B cell (primary cell): ENCODE results near the gene PTS. TPM values are rescaled to one million over a fixed set of nuclear protein-coding genes. Genes with fewer than 3 reads are reported as not detected.

Experiments used
- ATAC-seq: fragments of 200-7000 bp; cut with Tn5 transposase; one replicate; pipeline ENCODE4 v1.10.0; 2021; ENCODE audit warnings: low read depth, mild to moderate bottlenecking, moderate number of reproducible peaks, moderate library complexity
- CTCF ChIA-PET: fragments of 350-600 bp; sonication (Branson Sonifier 250); formaldehyde crosslinking; loops from one replicate; lab custom pipeline; 2021; ENCODE audit warnings: antibody characterized with exemption, inconsistent platforms; lab: Charles Lee
- POLR2A ChIA-PET: fragments of 350-600 bp; sonication (Branson Sonifier 250); formaldehyde crosslinking; loops from one replicate; lab custom pipeline; 2021; ENCODE audit warnings: antibody characterized with exemption; lab: Charles Lee
- DNase-seq: peaks from one replicate; pipeline ENCODE4 v3.0.0; 2013
- H2AFZ ChIP-seq: 2 replicates; pipeline ENCODE4 v1.6.1; 2012; ENCODE audit warnings: mild to moderate bottlenecking, low read depth, low read length; ENCODE audit not compliant: insufficient read depth, poor library complexity, severe bottlenecking
- H3K27ac ChIP-seq, 2 donors: 1 replicate in 1 of 2; 2 replicates in 1 of 2; pipeline ENCODE4 v1.5.1; 2012 to 2013; ENCODE audit warnings: low read length in 2 of 2, mild to moderate bottlenecking in 2 of 2, moderate library complexity in 1 of 2
- H3K27me3 ChIP-seq, 4 experiments: fragments of 200-600 bp in 1 of 4; sonication (generic) in 1 of 4; replicated peaks in 1 of 4; 1 replicate in 2 of 4; 2 replicates in 2 of 4; pipeline versions ENCODE4 v1.6.1 to v1.7.0; 2013 to 2016; ENCODE audit warnings: low read length in 3 of 4, mild to moderate bottlenecking in 2 of 4, mixed read lengths in 1 of 4, moderate library complexity in 1 of 4; ENCODE audit not compliant: insufficient read depth in 4 of 4, control insufficient read depth in 3 of 4; ENCODE audit errors: control extremely low read depth in 1 of 4
- H3K36me3 ChIP-seq, 2 experiments: replicated peaks in 1 of 2; 1 replicate in 1 of 2; 2 replicates in 1 of 2; pipeline versions ENCODE4 v1.6.1 to v1.7.1; 2013; ENCODE audit warnings: low read length in 1 of 2; ENCODE audit not compliant: insufficient read depth in 2 of 2, control insufficient read depth in 1 of 2; ENCODE audit errors: control extremely low read depth in 1 of 2, extremely low read depth in 1 of 2
- H3K4me1 ChIP-seq, 2 donors: fragments of 200-600 bp in 1 of 2; sonication (generic) in 1 of 2; 1 replicate in 1 of 2; 2 replicates in 1 of 2; pipeline versions ENCODE4 v1.5.1 to v1.6.1; 2013 to 2017; ENCODE audit warnings: low read length in 2 of 2; ENCODE audit not compliant: control insufficient read depth in 2 of 2, insufficient read depth in 2 of 2
- H3K4me2 ChIP-seq: replicated peaks from 2 replicates; pipeline ENCODE3; 2012; ENCODE audit warnings: mild to moderate bottlenecking, low read depth, low read length; ENCODE audit not compliant: poor library complexity, severe bottlenecking
- H3K4me3 ChIP-seq, 5 experiments: fragments of 200-600 bp in 1 of 5; sonication (generic) in 1 of 5; 1 replicate in 3 of 5; 2 replicates in 2 of 5; pipeline versions ENCODE4 v1.5.1 to v1.7.0; 2011 to 2016; ENCODE audit warnings: low read length in 4 of 5, mild to moderate bottlenecking in 4 of 5, low read depth in 2 of 5, control low read depth in 1 of 5, moderate library complexity in 1 of 5; ENCODE audit not compliant: insufficient read depth in 1 of 5; ENCODE audit errors: control extremely low read depth in 1 of 5, extremely low read depth in 1 of 5
- H3K79me2 ChIP-seq: fragments of 200-600 bp; sonication (generic); one replicate; pipeline ENCODE4 v1.6.0; 2016; ENCODE audit warnings: low read length; ENCODE audit not compliant: control insufficient read depth, insufficient read depth
- H3K9ac ChIP-seq: fragments of 200-600 bp; sonication (generic); 2 replicates; pipeline ENCODE4 v1.6.1; 2017; ENCODE audit warnings: mild to moderate bottlenecking, low read length, moderate library complexity
- H3K9me3 ChIP-seq, 3 donors: one replicate each; pipeline versions ENCODE4 v1.6.1 to v1.7.1; 2013; ENCODE audit warnings: low read length in 2 of 3; ENCODE audit not compliant: control insufficient read depth in 2 of 3, insufficient read depth in 1 of 3; ENCODE audit errors: control extremely low read depth in 1 of 3
- H4K20me1 ChIP-seq: 2 replicates; pipeline ENCODE4 v1.6.0; 2012; ENCODE audit warnings: mild to moderate bottlenecking, low read length; ENCODE audit not compliant: insufficient read depth, control insufficient read depth, poor library complexity, severe bottlenecking
- H3K27ac Mint-ChIP-seq: one replicate; pipeline ENCODE4 v1.8.0; 2021; ENCODE audit warnings: mixed read lengths
- H3K27me3 Mint-ChIP-seq: one replicate; pipeline ENCODE4 v1.8.0; 2021; ENCODE audit warnings: mixed read lengths
- H3K4me1 Mint-ChIP-seq: one replicate; pipeline ENCODE4 v1.8.0; 2021; ENCODE audit warnings: mixed read lengths
- H3K4me3 Mint-ChIP-seq: one replicate; pipeline ENCODE4 v1.8.0; 2021; ENCODE audit warnings: mixed read lengths
- H3K9me3 Mint-ChIP-seq: one replicate; pipeline ENCODE4 v1.8.0; 2022; ENCODE audit warnings: mixed read lengths; ENCODE audit not compliant: insufficient read depth
- CTCF ChIP-seq: fragments of 200-600 bp; IDR thresholded peaks from one replicate; pipeline ENCODE4 v1.8.0; 2022; ENCODE audit warnings: antibody characterized with exemption, mild to moderate bottlenecking
- EZH2 ChIP-seq: IDR thresholded peaks from 2 replicates; pipeline ENCODE4 v1.6.1; 2012; ENCODE audit warnings: borderline replicate concordance, low read depth, mild to moderate bottlenecking, moderate library complexity, low read length; ENCODE audit not compliant: insufficient read depth, poor library complexity, severe bottlenecking
- WGBS: methylation state at CpG from one replicate; pipeline ENCODE4 v1.1.5; 2013; ENCODE audit warnings: missing lambda C conversion rate; ENCODE audit not compliant: insufficient coverage; 5-methylcytosine and 5-hydroxymethylcytosine counted together
- intact Hi-C: fragments of 100-400 bp; cut with micrococcal nuclease; formaldehyde crosslinking; loops from one replicate; pipeline ENCODE4 v1.10.0; 2022
- polyA plus RNA-seq: library from polyadenylated mRNA; depleted of rRNA; stranded (reverse); fragments of >200 nt; gene quantifications from 2 replicates; pipeline ENCODE4 v1.2.3, GENCODE V29; 2012
- total RNA-seq, 2 donors: library from RNA; stranded (reverse); fragments of 120-200 nt in 1 of 2; gene quantifications; 1 replicate in 1 of 2; 2 replicates in 1 of 2; pipeline versions ENCODE4 v1.2.3 to v1.2.4, GENCODE V29; 2013 to 2022

PTS gene
- total and polyA plus RNA-seq, 2 donors (not counting 1 experiment from before 2014, with no cell fraction given), result 36.2 to 36.9 TPM

GRCh38 chr11:112221274-112221835 is 4.9 kb upstream of the PTS start:
- H3K27ac ChIP-seq, result no peak overlapping the region
- no peak overlapping the region for H3K4me3 ChIP-seq
- Mint-ChIP-seq H3K9me3 (no peaks in the 10 kb centered on the region), H3K4me3 (no peak overlapping the region), H3K27ac (no peak overlapping the region), H3K27me3 (no peaks in the 10 kb centered on the region), H3K4me1 (peaks cover 10% of the 10 kb centered on the region)
- peaks cover 0 to 3% (median 0%) of the 10 kb centered on the region in 3 donors for H3K9me3 ChIP-seq
- intact Hi-C loops, result loop anchor here (10.0 kb wide), 1 partner anchor 1787 kb away; no protein-coding TSS in a partner anchor
- H3K4me2 ChIP-seq, result no peak overlapping the region
- no peak overlapping the region for H2AFZ ChIP-seq
- WGBS, result no CpG with 5 or more reads among the region's 3 CpGs
- ATAC-seq (no peak), DNase-seq (no peak)
- ChIA-PET POLR2A (interaction anchor here (1.2 kb wide), 1 partner anchor 59 kb away, joined by 4 read pairs; no protein-coding TSS in a partner anchor), CTCF (interaction anchor here (0.7 to 20.4 kb wide), 9 partner anchors 10 to 1895 kb away, joined by 3 to 471 read pairs (median 5); no protein-coding TSS in a partner anchor)
- peaks cover 0 to 13% of the 10 kb centered on the region in 2 donors for H3K4me1 ChIP-seq
- H4K20me1 ChIP-seq, result no peaks in the 10 kb centered on the region
- TF ChIP-seq CTCF (no peak), EZH2 (no peak)
- H3K27me3 ChIP-seq, result no peaks in the 10 kb centered on the region
- no peak overlapping the region for H3K9ac ChIP-seq
- no peaks in the 10 kb centered on the region for H3K36me3 ChIP-seq
- H3K79me2 ChIP-seq, result no peaks in the 10 kb centered on the region

GRCh38 chr11:112222303-112222702 is 3.9 kb upstream of the PTS start:
- WGBS, result 83% methylated on average over 3 of the region's 4 CpGs

More at GRCh38 chr11:112222303-112222702, 3.9 kb upstream of the PTS start:
- DNase-seq, result no peak
- TF ChIP-seq EZH2 (no peak), CTCF (no peak)
- H3K27me3 ChIP-seq, result no peaks in the 10 kb centered on the region
- Mint-ChIP-seq H3K4me1 (peaks cover 17% of the 10 kb centered on the region), H3K27me3 (no peaks in the 10 kb centered on the region), H3K9me3 (no peaks in the 10 kb centered on the region), H3K27ac (no peak overlapping the region), H3K4me3 (no peak overlapping the region)
- H3K9ac ChIP-seq, result no peak overlapping the region
- intact Hi-C loops, result loop anchor here (10.0 kb wide), 1 partner anchor 1788 kb away; no protein-coding TSS in a partner anchor
- peaks cover 0 to 3% (median 0%) of the 10 kb centered on the region in 3 donors for H3K9me3 ChIP-seq
- H3K4me2 ChIP-seq, result no peak overlapping the region
- peaks cover 5 to 19% of the 10 kb centered on the region in 2 donors for H3K4me1 ChIP-seq
- H3K36me3 ChIP-seq, result no peaks in the 10 kb centered on the region
- CTCF ChIA-PET, result interaction anchor here (0.6 to 20.4 kb wide), 4 partner anchors 58 to 1565 kb away, joined by 3 to 471 read pairs (median 5); no protein-coding TSS in a partner anchor
- no peak overlapping the region for H3K4me3 ChIP-seq
- H3K27ac ChIP-seq, result no peak overlapping the region
- H4K20me1 ChIP-seq, result no peaks in the 10 kb centered on the region
- ATAC-seq, result no peak
- POLR2A ChIA-PET, result no interaction called here
- no peak overlapping the region for H2AFZ ChIP-seq
- H3K79me2 ChIP-seq, result peaks cover 8% of the 10 kb centered on the region
